ENCODE results near the gene CDH13.

The CDH13 gene

DNA sequence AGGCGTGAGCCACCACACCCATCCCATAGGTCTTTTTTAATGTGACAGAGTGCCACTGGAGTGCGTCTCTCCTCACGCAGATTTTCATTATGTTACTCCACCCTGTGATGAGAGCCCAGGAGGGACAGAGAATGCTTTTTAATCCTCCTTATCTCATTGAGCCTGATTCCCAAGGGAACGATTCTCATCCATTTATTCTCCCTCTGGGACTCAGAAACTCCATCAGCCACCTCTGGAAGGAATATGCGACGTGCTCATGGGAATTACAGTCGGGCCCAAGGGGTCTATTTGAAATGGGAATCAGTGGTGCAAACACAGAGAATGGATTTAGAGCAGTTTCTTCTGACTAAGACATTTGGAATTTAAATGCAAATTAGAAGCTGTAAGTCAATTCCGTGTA is 1025.1 kb downstream of the CDH13 start:
- DNase-seq = no peak

DNA sequence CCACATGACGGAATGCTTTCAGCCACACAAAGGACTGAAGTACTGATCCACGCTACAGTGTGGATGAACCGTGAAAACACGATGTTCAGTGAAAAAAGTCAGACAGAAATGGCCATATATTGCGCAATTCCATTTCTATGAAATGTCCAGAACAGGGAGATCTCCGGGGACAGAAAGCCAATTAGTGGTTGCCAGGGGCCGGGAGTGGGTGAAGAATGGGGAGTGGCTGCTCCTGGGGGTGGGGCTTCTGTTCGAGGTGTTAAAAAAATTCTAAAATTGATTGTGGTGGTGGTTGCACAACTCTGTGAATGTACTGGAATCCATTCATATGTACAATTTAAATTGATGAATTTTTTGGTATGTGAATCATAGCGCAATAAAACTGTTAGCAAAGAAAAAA is 1026.2 kb downstream of the CDH13 start:
- peak; percentile 67 for DNase-seq

DNA sequence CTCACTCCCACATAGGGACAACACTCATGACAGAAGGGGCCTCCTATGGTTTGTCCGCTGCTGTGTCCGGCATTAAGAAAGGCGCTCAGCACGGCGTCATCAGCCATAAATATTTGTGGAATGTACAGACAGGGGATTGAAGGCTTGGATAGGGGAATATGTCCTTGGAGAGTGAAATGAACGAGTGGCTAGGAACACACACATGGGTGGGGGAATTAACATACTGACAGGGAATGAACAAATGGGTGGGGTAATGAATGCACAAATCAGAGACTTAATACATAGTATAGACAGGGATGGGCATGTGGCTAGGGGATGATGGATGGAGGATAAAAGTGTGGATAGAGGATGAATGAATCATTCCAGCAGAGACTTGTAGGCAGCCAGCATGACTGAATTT is 1027.0 kb downstream of the CDH13 start:
- DNase-seq = no peak

DNA sequence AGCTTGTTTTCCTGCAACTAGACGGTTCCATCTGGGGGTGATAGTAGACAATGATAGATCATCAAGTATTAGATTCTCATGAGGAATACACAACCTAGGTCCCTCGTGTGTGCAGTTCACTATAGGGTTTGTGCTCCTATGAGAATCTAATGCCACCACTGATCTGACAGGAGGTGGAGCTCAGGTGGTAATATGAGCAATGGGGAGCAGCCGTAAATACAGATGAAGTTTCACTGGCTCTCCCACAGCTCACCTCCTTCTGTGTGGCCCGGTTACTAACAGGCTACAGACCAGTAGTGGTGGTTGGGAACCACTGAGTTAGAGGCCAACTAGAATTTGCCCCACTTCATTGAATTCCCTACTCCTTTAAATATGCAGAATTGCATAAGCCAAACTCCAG is 1033.5 kb downstream of the CDH13 start:
- DNase-seq = no peak

DNA sequence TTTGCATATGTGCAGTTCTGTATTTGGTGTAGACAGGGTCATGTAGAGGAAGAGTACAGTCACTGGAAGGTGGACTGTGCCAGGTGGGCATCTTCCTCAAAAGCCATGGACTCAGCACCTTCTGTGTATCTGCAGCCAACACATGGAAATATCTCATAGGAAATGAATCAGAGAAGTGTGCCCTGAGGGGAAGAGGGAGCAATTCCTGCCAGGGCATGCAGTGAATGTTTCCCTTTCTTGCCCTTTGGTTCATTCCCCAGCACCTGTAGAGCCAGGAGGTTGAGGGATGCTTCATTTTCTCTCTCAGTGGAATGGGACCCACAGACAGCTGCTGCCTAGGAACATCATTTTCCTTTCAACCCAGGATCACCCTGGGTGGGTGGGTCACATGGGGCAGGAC is 1034.9 kb downstream of the CDH13 start:
- no peak for DNase-seq

DNA sequence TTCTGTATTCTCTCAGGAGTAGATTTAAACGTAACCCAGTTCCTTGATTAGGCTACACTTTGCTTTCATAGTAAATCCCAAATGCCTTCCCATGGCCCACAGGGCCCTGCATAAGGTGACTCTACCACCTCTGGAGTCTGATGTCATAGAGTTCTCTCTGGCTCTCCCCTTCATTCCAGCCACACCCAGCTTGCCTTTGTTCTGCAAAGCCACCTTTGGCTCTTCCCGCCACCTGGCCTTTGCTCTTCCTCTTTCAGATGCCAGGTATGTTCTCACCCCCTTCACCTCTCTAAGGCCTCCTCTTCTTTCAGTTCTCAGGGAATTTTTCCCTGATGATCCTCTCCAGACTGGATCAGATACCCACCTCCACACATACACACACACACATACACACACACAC is 1039.7 kb downstream of the CDH13 start:
- DNase-seq = no peak

DNA sequence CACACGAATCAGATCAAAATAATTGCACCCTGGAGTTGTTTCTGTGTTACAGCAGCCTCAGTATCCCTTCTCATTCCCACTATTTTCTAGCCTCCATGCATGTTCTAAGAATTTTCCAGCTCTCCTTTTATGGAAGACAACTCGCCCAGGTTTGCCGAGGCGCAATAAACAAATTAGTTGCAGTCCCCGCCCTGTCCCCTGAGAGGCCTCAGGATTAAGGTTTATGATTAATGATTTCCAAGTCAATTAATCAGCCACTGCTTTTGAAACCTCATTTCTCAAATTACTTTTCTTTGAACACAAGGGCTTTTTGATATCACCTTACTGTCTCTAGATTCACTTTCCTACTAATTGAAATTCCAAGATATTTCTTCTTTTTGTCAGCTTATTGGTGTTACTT is 1042.7 kb downstream of the CDH13 start:
- DNase-seq = no peak

DNA sequence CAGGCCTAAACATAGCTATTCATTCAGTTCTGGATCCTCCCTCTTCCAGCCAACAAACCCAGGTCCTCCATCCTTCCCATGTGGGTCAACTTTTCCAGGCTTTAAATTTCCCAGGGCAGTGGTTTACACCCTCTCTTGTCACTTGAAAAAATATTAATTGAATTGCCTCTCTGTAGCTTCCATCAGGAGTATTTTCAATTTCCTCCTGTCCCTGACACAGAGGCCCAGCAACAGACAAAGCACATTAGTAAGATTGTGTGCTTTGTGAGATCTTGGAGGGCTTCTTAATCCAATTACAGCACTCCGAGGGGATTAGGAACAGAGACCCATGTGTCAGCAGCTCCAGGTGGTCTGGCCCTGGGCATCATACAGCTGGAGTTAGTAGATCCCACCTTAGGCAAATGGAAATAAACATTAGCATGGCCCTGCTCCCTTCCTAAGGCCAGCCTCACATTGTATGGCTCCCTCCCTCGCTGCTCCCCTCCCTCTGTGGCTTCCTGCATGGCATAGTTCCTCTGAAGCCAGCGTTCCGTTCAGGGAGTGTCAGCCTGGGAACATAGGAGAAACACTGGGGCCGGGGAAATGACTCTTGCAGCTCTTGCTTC is 1048.3 kb downstream of the CDH13 start:
- no peak for DNase-seq

DNA sequence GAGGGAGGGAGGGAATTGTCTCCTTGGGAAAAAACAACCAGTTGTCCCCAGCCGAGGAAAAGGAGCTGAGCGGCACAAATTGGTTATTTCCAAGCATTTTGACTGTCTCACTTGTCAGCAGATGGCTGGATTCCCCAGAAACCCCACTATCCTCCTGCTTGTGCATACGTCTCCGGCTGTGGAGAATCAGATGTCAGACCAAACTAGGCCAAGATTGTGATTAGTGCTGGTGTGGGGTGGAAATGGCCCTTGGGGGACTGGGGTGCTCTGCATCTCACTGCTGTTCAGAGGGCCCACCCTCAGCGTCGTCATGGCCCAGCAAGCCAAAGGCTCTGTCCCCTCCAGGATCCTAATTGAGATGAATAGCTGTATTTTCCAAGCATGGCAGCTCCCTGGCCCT is 1049.3 kb downstream of the CDH13 start:
- DNase-seq = no peak

DNA sequence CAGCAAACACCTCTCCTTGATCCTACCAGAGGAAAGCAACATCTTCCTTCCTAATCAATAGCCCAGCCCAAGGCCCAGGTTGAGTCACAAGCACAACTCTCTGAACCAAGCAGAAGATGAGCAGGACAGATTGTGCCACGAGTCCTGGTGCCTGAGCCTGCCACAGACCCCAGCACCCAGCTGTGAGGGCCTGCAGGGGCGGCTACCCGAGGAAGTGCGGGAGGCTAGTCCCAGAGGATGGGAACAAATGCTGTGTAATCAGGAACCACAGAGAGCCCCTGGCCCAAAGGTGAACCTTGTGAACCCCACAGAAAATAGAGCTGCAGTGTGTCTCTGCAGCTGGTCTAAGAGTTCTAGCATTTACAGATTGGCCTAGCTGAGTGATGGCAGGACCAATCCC is 1054.2 kb downstream of the CDH13 start:
- DNase-seq = no peak

DNA sequence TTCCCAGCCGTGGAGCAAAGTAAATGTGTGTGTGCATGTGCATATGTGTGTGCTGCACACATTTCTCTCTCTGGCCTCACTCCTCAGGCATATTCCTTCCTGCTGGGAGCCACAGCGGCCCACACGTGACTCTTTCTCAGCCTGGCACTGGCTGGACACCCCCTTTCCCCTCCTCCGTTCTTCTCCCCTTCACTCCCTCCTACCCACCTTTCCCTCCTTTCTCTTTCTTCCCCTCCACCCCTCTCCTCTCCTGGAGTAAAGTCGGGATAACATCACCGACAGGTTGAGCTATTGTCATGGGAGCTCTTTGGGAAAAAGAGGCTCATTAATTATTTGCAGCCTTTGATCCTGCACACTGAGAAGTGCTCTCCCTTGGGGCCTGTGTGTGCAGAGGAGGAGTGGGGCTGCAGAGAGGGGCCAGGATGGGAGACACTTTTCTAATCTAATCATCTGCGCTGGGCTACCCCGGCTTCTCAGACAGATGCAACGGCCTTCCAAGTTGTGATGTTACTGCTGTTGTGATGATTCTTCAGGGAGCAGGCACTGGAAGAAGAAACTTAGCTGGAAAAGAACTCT is 1054.7 kb downstream of the CDH13 start:
- no peak for DNase-seq

DNA sequence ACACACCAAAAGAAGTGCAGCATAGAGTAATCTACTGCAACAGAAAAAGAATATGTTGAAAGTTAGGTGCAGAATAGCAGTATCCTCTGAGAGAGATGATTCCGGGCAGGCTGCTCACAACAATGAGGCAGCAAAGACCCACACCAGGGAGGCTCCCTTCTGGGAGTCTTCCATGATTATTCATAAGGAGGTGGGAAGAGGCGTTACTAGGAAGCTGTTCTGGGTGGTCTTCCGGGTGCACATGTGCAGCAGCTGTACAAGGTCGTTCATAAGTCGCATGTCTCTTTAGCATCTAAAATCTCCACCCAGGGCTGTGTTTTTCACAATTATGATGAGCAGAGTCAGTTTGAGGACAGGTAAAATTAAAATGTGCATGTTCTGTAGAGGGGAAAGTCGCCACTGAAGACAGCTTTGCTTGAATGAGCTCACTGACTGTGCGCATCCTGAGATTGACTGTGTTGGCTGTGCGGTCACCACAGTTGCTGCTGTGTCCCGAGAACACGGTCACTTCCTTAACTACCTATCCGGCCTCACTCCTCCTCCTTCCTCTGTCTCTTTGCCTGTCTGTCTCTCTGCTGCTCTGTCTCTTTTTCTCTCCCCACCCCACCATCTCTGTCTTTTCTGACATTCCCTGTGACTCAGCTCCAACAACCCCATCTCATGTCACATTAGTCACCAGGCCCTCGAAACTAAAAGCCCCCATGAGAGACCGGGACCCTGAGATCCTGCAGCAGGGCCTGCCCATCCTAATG is 1055.5 kb downstream of the CDH13 start:
- no peak for DNase-seq

DNA sequence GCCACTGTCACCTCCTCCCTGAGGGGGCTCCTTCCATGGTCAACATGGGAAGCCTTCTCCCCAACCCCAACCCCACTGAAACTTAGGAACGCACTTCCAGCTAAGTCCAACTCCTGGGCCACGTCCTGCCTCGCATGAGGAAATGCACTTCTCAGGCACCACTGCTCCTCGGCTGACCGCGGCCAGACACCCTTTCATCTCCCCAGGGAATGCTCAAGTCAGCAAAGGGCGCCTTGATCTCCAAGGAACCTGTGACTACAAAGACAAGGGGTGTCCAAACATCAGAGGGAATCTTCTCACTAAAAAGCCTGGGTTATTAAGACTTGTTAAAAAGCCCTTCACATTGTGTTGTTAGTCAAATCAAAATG is 1056.1 kb downstream of the CDH13 start:
- no peak for DNase-seq

DNA sequence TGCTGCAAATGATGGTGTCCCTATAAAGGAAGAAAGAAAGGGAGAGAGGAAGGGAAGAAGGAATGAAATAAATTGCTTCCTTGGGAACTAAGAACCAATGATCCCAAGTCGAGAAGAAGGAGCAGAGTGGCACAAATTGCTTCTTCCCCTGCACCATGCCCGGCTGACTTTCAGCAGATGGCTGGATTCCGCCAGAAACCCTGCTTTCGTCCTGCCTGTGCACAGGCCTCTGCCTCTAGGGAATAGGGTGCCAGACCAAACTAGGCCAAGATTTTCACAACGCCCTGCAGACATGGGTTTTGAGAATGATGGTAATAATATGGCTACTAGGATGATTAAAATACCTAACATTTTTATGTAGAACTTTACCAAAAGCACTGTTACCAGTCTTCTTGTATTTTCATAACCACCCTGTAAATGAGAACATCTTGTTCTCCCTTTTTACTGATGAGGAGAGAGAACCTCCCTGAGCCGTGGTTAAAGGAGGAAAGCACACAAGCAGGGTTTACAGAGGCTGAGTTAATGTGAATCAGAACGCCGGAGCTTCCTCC is 1058.9 kb downstream of the CDH13 start:
- DNase-seq = no peak

DNA sequence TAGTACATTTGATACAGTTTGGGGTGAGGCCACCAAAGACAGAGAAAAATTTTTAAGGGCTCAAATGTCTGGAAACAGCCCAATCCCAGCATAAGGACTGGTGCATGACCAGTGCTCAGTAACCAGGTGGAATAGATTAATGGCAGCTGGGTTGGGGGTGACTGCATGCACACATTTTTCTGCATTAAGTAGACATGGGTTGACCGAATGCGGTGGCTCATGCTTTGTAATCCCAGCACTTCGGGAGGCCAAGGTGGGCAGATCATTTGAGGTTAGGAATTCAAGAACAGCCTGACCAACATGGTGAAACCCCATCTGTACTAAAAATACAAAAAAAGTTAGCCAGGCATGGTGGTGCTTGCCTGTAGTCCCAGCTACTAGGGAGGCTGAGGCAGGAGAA is 1060.0 kb downstream of the CDH13 start:
- DNase-seq = no peak

DNA sequence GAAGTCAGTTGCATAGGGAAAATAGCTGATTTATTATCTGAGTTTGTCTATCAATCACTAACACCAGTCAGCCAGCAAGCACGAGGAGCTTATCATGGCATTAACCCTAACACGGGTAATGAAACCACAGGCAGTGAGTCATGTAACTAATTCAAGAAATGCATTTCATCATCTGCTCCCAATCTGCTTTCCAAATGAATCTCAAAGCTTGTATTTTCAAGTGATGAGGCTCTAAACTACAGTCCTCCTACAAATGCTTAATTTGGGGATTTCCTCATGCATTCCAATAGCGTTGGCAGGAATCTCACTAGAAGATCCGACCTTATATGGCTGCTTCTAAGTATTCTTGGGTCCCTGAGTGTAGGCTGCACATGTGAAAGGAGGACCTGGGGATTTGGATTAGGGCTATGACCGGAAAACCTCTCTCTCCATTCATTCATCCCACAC is 1062.6 kb downstream of the CDH13 start:
- DNase-seq = peak; percentile 95

DNA sequence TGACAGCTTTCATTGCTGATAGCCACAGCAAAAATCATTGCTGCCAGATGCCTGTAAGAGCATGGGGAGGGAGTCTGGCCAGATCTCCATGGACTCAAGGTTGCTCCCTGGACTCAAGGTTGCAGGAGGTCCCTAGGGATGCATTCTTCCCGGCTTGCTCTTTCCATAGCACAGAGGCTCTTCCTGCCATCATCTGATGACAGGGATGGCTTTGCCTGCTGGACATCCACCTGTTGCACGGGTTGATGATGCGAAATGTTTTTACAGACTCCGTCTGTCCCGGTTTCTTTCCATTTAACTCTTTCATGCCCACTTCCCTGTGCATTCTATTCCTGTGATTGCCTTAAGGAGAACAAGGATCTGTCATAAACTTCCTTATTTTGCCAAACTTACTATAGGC is 1065.5 kb downstream of the CDH13 start:
- no peak for DNase-seq

DNA sequence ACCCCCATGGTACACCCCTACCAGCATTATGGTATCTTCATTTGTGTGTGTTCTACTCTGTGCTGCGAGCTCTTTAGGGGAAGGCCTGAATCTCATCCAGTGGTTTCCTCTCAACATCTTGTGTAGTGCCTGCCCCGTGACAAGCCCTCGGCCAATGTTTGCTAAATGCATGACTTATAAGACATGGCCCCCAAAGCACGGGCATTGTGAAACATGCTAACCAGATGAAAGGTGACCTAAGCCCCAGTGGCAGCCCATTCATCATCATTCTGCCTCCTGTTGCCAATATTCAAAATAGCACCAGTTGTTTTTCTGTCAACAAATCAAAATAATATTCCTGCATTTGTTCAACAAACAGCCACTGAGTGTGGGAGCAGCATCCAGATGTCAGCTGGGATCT is 1072.2 kb downstream of the CDH13 start:
- DNase-seq = no peak

DNA sequence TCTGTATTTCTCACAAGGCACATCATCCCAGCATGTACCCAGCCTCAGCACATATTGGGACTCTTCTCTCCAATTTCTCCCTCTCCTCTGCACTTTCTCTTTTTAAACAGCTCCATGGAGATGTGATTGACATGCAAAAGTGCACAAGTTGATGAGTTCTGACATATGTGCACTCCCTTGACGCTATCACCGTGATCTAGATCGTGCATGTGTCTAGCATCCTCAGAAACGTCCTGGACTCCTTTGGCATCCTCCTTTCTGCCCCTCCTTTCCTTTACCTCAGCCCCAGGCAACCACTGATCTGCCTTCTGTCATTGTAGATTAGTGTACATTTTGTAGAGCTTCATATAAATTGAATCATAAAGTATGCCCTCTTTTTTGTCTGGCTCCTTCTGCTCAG is 1073.0 kb downstream of the CDH13 start:
- no peak for DNase-seq

DNA sequence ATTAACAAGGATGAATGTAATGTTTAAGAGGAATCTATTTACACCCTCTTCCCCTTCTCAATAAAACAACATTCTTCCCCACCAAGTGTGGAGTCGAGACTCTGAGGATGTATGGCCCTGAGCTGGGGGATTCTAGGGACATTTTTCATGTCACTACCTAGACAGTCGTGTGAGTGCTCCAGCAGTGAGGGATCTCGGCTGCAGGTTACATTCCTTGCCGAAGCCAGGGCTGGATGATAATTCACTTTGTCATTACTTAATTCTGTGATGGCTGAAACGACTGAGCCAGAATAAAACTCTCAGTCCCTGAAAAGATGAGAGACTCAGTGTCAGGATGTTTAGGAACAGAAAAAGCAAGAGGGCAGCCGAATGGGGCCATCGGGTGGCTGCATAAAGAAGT is 1074.1 kb downstream of the CDH13 start:
- DNase-seq = no peak

DNA sequence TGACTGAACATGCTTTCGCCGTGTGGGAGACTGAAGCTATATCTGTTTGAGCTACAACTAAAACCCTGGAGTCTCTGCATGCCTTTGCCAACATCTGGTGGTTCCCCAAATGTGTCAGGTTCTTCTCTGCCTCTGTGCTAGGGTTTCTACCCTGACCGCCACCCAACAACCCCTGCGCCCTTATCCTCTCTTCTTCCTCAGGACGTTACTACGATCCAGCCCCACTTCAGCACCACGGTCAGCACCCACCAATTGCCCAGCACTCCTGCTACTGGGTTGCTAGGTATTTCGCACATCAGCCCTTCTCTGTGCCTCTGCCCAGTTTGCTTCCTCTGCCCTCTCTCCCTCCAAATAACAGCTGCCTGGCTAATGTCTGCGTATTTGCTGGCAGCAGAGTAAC is 1074.7 kb downstream of the CDH13 start:
- peak; percentile 55 for DNase-seq

DNA sequence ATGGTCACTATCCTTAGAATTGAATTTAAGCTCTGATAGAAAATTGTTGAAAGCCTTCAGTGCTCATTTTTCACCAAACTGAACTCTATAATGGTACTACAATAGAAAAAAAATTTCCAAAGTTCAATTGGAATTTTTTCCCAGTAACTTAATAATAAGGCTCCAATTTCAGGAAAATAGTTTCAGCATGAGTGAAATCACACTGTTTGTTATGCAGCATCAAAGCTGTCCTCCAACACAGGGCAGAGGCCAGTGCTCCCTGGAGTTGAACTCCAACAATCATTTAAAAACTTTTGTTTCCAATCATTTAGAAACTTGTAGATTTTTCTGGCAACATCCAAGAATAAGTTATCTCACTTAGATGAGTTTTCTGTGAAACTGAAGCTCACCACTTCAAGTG is 1077.9 kb downstream of the CDH13 start:
- DNase-seq = no peak

DNA sequence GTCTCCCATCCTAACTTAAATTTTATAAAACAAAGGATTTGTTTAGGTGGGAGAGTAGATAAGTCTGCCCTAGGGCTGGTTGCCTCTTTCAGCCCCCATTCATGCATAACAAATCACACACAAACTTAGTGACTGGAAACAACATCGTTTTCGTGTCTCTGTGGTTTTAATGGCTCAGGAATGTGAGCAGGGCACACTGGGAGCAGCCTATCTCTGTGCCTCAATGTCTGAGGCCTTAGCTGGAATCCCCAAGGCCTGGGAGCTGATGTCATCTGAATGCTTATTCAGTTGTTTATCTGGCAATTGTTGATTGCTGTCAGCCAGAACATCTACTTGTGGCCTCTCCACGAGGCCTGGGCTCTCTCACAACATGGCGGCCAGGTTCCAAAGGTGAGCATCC is 1079.1 kb downstream of the CDH13 start:
- DNase-seq = no peak

DNA sequence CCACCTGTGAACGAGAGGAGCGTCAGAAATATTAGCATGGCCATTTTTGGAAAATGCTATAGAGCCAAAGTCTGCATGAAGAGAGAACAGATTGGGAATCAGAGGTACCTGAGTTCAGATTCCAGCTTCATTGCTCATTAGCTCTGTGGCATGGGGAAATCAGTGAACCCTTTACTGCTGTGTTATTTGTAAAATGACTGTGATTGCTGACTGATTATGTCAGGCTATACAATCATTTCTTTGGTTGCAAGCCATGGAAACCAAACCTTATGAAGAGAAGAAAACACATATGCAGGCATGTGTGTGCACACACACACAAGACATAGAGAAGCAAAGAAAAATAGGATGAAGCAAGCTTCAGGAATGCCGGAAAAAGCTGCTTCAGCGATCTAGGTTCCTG is 1079.6 kb downstream of the CDH13 start:
- no peak for DNase-seq

Data from MV-4-11 (cell line).